Vagina (tissue), 2 donors: ENCODE results near the gene IQSEC3. TPM values are rescaled to one million over a fixed set of nuclear protein-coding genes. Genes with fewer than 3 reads are reported as not detected.

ENCODE experiments used
- DNase-seq, 2 donors: peaks; one replicate each; pipeline ENCODE4 v3.0.0-alpha.2; 2017; ENCODE audit errors: extremely low spot score in 2 of 2
- H3K27ac ChIP-seq: fragments of 200-600 bp; sonication (generic); one replicate; pipeline ENCODE4 v1.5.1; 2019
- H3K27me3 ChIP-seq: fragments of 200-600 bp; sonication (generic); one replicate; pipeline ENCODE4 v1.5.1; 2019
- H3K36me3 ChIP-seq, 2 donors: fragments of 200-600 bp; sonication (generic); one replicate each; pipeline ENCODE4 v1.5.1; 2017 to 2019
- H3K4me1 ChIP-seq: fragments of 200-600 bp; sonication (generic); one replicate; pipeline ENCODE4 v1.5.1; 2019
- H3K4me3 ChIP-seq, 2 donors: fragments of 200-600 bp; sonication (generic); 1 replicate in 1 of 2; 2 replicates in 1 of 2; pipeline ENCODE4 v1.5.1; 2016 to 2019
- H3K9me3 ChIP-seq: fragments of 200-600 bp; sonication (generic); one replicate; pipeline ENCODE4 v1.5.1; 2019
- POLR2A ChIP-seq, 2 donors: fragments of 450-650 bp; IDR thresholded peaks; one replicate each; pipeline ENCODE4 v1.6.1; 2017; ENCODE audit warnings: antibody characterized with exemption in 2 of 2, mild to moderate bottlenecking in 2 of 2, moderate library complexity in 2 of 2
- POLR2AphosphoS5 ChIP-seq, 2 donors: sonication (generic); formaldehyde crosslinking; IDR thresholded peaks; one replicate each; pipeline ENCODE4 v1.9.0; 2017; ENCODE audit warnings: antibody characterized with exemption in 2 of 2, mild to moderate bottlenecking in 2 of 2, low read depth in 1 of 2; ENCODE audit not compliant: insufficient read depth in 1 of 2
- intact Hi-C: fragments of 100-400 bp; cut with DNase I; formaldehyde crosslinking; loops from one replicate; pipeline ENCODE4 v1.15.1; 2023
- total RNA-seq: library from RNA; depleted of rRNA; stranded (reverse); fragments of >200 nt; gene quantifications from one replicate; pipeline ENCODE4 v1.2.3, GENCODE V29; 2016
- TF ChIP-seq, protein P1 (sequence below), 3 experiments: fragments of 450-650 bp in 2 of 3; fragments of 200-600 bp in 1 of 3; sonication (generic) in 1 of 3; IDR thresholded peaks; one replicate each; pipeline ENCODE4 v1.5.1; 2017 to 2019; ENCODE audit warnings: antibody characterized with exemption in 3 of 3, mild to moderate bottlenecking in 2 of 3, moderate library complexity in 2 of 3

Gene IQSEC3
- total RNA-seq, 1 donor from 2014 or later: 1.7 TPM

- DNase-seq: no peak
- intact Hi-C loops: no loop called here
- H3K27me3 ChIP-seq: no peaks in the 10 kb centered on the region
These were observed 24.6 kb downstream of the IQSEC3 start for GRCh38 chr12:91213-91612.

GRCh38 chr12:93266-94005, 26.9 kb downstream of the IQSEC3 start:
- no peak for DNase-seq
- H3K4me3 ChIP-seq: no peak overlapping the region
- TF ChIP-seq, protein P1, sequence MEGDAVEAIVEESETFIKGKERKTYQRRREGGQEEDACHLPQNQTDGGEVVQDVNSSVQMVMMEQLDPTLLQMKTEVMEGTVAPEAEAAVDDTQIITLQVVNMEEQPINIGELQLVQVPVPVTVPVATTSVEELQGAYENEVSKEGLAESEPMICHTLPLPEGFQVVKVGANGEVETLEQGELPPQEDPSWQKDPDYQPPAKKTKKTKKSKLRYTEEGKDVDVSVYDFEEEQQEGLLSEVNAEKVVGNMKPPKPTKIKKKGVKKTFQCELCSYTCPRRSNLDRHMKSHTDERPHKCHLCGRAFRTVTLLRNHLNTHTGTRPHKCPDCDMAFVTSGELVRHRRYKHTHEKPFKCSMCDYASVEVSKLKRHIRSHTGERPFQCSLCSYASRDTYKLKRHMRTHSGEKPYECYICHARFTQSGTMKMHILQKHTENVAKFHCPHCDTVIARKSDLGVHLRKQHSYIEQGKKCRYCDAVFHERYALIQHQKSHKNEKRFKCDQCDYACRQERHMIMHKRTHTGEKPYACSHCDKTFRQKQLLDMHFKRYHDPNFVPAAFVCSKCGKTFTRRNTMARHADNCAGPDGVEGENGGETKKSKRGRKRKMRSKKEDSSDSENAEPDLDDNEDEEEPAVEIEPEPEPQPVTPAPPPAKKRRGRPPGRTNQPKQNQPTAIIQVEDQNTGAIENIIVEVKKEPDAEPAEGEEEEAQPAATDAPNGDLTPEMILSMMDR (IDR thresholded peaks at IDR 0.05): no peak
- no peak for TF ChIP-seq POLR2AphosphoS5 (IDR thresholded peaks at IDR 0.05; ENCODE audit: insufficient read depth in 1 of 2, low read depth in 1 of 2)
- TF ChIP-seq POLR2A (IDR thresholded peaks at IDR 0.05): no peak
- intact Hi-C loops: no loop called here
- H3K36me3 ChIP-seq: no peaks in the 10 kb centered on the region
- H3K27me3 ChIP-seq: no peaks in the 10 kb centered on the region
- no peaks in the 10 kb centered on the region for H3K9me3 ChIP-seq
- H3K27ac ChIP-seq: no peak overlapping the region
- H3K4me1 ChIP-seq: peaks cover under 1% of the 10 kb centered on the region

More at GRCh38 chr12:91213-91612, 24.6 kb downstream of the IQSEC3 start:
- Histone ChIP-seq H3K4me3 (no peak overlapping the region), H3K27ac (no peak overlapping the region), H3K36me3 (no peaks in the 10 kb centered on the region), H3K4me1 (no peaks in the 10 kb centered on the region), H3K9me3 (no peaks in the 10 kb centered on the region)
- TF ChIP-seq POLR2AphosphoS5 (IDR thresholded peaks at IDR 0.05; ENCODE audit: insufficient read depth in 1 of 2, low read depth in 1 of 2): no peak
- no peak for TF ChIP-seq POLR2A (IDR thresholded peaks at IDR 0.05)
- TF ChIP-seq, protein P1 (IDR thresholded peaks at IDR 0.05): no peak

DNA sequence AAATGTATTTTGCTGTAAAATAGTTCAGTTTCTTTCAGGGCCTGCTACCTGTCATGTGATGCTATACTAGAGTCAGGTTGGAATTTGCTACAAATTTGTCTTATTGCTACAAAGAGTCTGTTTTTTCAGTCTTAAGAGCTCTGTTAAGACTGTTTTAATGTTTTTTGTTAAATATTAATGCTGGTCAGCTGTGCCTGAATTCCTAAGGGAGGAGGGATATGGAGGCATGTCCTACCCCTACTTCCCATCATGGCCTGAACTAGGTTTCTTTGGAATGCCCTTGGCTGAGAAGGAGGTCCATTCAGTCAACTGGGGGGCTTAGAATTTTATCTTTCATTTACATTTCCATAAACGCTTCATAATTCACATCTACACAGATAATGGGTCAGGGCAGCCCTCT, 30.0 kb downstream of the IQSEC3 start:
- Histone ChIP-seq H3K27me3 (no peaks in the 10 kb centered on the region), H3K4me3 (no peak overlapping the region), H3K27ac (no peak overlapping the region), H3K4me1 (peaks cover 12% of the 10 kb centered on the region), H3K36me3 (no peaks in the 10 kb centered on the region), H3K9me3 (no peaks in the 10 kb centered on the region)
- no peak for DNase-seq
- TF ChIP-seq, protein P1 (IDR thresholded peaks at IDR 0.05): no peak
- TF ChIP-seq POLR2AphosphoS5 (IDR thresholded peaks at IDR 0.05; ENCODE audit: insufficient read depth in 1 of 2, low read depth in 1 of 2): no peak
- no peak for TF ChIP-seq POLR2A (IDR thresholded peaks at IDR 0.05)
- intact Hi-C loops: no loop called here

GRCh38 chr12:98924-99352, 32.4 kb downstream of the IQSEC3 start:
- Histone ChIP-seq H3K4me1 (peaks cover 12% of the 10 kb centered on the region), H3K27me3 (no peaks in the 10 kb centered on the region), H3K4me3 (no peak overlapping the region), H3K9me3 (no peaks in the 10 kb centered on the region), H3K36me3 (no peaks in the 10 kb centered on the region), H3K27ac (no peak overlapping the region)
- DNase-seq: no peak
- intact Hi-C loops: no loop called here
- TF ChIP-seq, protein P1 (IDR thresholded peaks at IDR 0.05): no peak
- no peak for TF ChIP-seq POLR2A (IDR thresholded peaks at IDR 0.05)
- TF ChIP-seq POLR2AphosphoS5 (IDR thresholded peaks at IDR 0.05; ENCODE audit: insufficient read depth in 1 of 2, low read depth in 1 of 2): no peak

DNA sequence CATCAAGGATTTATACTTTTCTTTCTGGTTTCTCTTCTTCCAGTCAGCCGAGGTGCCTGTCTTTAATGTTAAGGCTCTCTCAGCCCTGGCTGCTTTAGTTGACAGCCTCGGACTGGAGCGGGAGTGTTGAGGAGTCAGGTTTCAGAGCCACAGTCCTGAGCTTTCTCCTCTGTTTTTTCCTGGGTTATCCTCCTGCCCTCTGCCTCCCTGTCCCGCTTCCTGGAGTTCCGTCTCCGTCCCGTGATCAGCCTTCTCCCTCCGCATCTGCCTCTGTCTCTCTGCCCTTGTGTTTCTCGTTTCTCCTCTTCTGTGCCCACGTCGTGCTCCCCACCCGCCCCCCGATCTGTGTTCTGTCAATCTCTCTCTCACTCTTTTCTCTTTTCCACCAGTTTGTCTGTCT, 33.0 kb downstream of the IQSEC3 start:
- intact Hi-C loops: no loop called here
- Histone ChIP-seq H3K27me3 (no peaks in the 10 kb centered on the region), H3K27ac (no peak overlapping the region), H3K4me3 (no peak overlapping the region), H3K9me3 (no peaks in the 10 kb centered on the region), H3K36me3 (no peaks in the 10 kb centered on the region), H3K4me1 (peaks cover 12% of the 10 kb centered on the region)
- TF ChIP-seq POLR2AphosphoS5 (IDR thresholded peaks at IDR 0.05; ENCODE audit: insufficient read depth in 1 of 2, low read depth in 1 of 2): no peak
- no peak for DNase-seq
